IMR-90 (cell line): Measurements from ENCODE around the gene CCNE1. TPM values are rescaled to one million over a fixed set of nuclear protein-coding genes. Genes with fewer than 3 reads are reported as not detected.
A peak's percentile ranks its signal among the peaks of the same experiment; 100 is the strongest.

Experiments
- ATAC-seq: fragments of 200-7000 bp; cut with Tn5 transposase; 2 replicates; pipeline ENCODE4 v1.9.1; 2020; ENCODE audit warnings: low read depth, mild to moderate bottlenecking, moderate library complexity
- BruUV-seq: library from RNA; stranded (reverse); fragments of 400-500 nt; replicated peaks from 2 replicates; lab custom pipeline; 2021; lab: Mats Ljungman, UMichigan
- CTCF ChIA-PET: fragments of 300-600 bp; formaldehyde crosslinking; extraction: SDS; loops from one replicate; lab custom pipeline; 2021; ENCODE audit warnings: antibody characterized with exemption; lab: Yijun Ruan, JAX
- POLR2A ChIA-PET: fragments of 300-600 bp; sonication (Branson Sonifier 250); formaldehyde crosslinking; loops from one replicate; lab custom pipeline; 2022; ENCODE audit warnings: antibody characterized with exemption; ENCODE audit not compliant: unreplicated experiment; lab: Charles Lee
- DNase-seq: peaks from one replicate; pipeline ENCODE4 v3.0.0; 2013
- H2AFZ ChIP-seq: replicated peaks from 2 replicates; pipeline ENCODE3; 2013; ENCODE audit warnings: low read length, mild to moderate bottlenecking; ENCODE audit not compliant: poor library complexity
- H2AK5ac ChIP-seq: 2 replicates; pipeline ENCODE4 v1.6.1; 2013; ENCODE audit warnings: low read depth, low read length, inconsistent platforms
- H2AK9ac ChIP-seq: replicated peaks from 2 replicates; pipeline ENCODE3; 2013; ENCODE audit warnings: mild to moderate bottlenecking, low read depth, low read length, moderate library complexity; ENCODE audit not compliant: poor library complexity
- H2BK120ac ChIP-seq: 2 replicates; pipeline ENCODE4 v1.6.1; 2013; ENCODE audit warnings: low read depth, low read length, inconsistent platforms
- H2BK15ac ChIP-seq: 3 replicates; pipeline ENCODE4 v1.6.1; 2013; ENCODE audit warnings: low read depth, low read length, inconsistent platforms
- H2BK20ac ChIP-seq: 2 replicates; pipeline ENCODE4 v1.6.1; 2013; ENCODE audit warnings: low read depth, mild to moderate bottlenecking, inconsistent platforms, low read length, moderate library complexity
- H2BK5ac ChIP-seq: 2 replicates; pipeline ENCODE4 v1.6.1; 2013; ENCODE audit warnings: mild to moderate bottlenecking, low read depth, low read length, inconsistent platforms; ENCODE audit not compliant: poor library complexity, severe bottlenecking
- H3K14ac ChIP-seq: replicated peaks from 2 replicates; pipeline ENCODE4 v1.6.1; 2013; ENCODE audit warnings: low read depth, low read length, inconsistent platforms
- H3K18ac ChIP-seq: 2 replicates; pipeline ENCODE4 v1.6.1; 2013; ENCODE audit warnings: low read depth, low read length, control low read depth
- H3K23ac ChIP-seq: 2 replicates; pipeline ENCODE4 v1.6.1; 2013; ENCODE audit warnings: low read depth, low read length, inconsistent platforms
- H3K27ac ChIP-seq: 2 replicates; pipeline ENCODE4 v1.5.1; 2013; ENCODE audit warnings: mild to moderate bottlenecking, control low read depth, low read length; ENCODE audit not compliant: insufficient read depth
- H3K27me3 ChIP-seq: 2 replicates; pipeline ENCODE4 v1.6.1; 2013; ENCODE audit warnings: low read length; ENCODE audit not compliant: control insufficient read depth, insufficient read depth
- H3K36me3 ChIP-seq: 2 replicates; pipeline ENCODE4 v1.6.1; 2013; ENCODE audit warnings: low read length, mixed read lengths; ENCODE audit not compliant: control insufficient read depth, insufficient read depth
- H3K4ac ChIP-seq: 2 replicates; pipeline ENCODE4 v1.6.1; 2013; ENCODE audit warnings: low read depth, low read length, inconsistent platforms
- H3K4me1 ChIP-seq: 2 replicates; pipeline ENCODE4 v1.6.1; 2013; ENCODE audit warnings: low read length, mixed read lengths; ENCODE audit not compliant: control insufficient read depth, insufficient read depth
- H3K4me2 ChIP-seq: 2 replicates; pipeline ENCODE4 v1.6.1; 2013; ENCODE audit warnings: low read depth, mild to moderate bottlenecking, control low read depth, low read length, moderate library complexity
- H3K4me3 ChIP-seq: 2 replicates; pipeline ENCODE4 v1.5.1; 2013; ENCODE audit warnings: low read depth, mild to moderate bottlenecking, control low read depth, low read length, moderate library complexity; ENCODE audit not compliant: insufficient read depth
- H3K56ac ChIP-seq: 2 replicates; pipeline ENCODE4 v1.6.1; 2013; ENCODE audit warnings: low read length, inconsistent platforms; ENCODE audit not compliant: insufficient read depth; ENCODE audit errors: extremely low read depth
- H3K79me1 ChIP-seq, 2 experiments: 2 replicates each; pipeline ENCODE4 v1.6.1; 2013; ENCODE audit warnings: low read length in 2 of 2, inconsistent platforms in 1 of 2, low read depth in 1 of 2
- H3K9ac ChIP-seq: 2 replicates; pipeline ENCODE4 v1.6.1; 2013; ENCODE audit warnings: low read depth, low read length, control low read depth
- H3K9me1 ChIP-seq: 2 replicates; pipeline ENCODE4 v1.6.1; 2013; ENCODE audit warnings: low read length, inconsistent platforms; ENCODE audit not compliant: insufficient read depth
- H3K9me3 ChIP-seq: 2 replicates; pipeline ENCODE4 v1.6.1; 2013; ENCODE audit warnings: low read length; ENCODE audit not compliant: control insufficient read depth, insufficient read depth
- H4K20me1 ChIP-seq: 2 replicates; pipeline ENCODE4 v1.6.1; 2013; ENCODE audit warnings: low read length, inconsistent platforms; ENCODE audit not compliant: insufficient read depth
- H4K5ac ChIP-seq: 2 replicates; pipeline ENCODE4 v1.6.1; 2013; ENCODE audit warnings: mild to moderate bottlenecking, low read depth, low read length, control low read depth
- H4K8ac ChIP-seq, 2 experiments: 2 replicates each; pipeline ENCODE4 v1.6.1; 2013; ENCODE audit warnings: low read depth in 2 of 2, low read length in 2 of 2, control low read depth in 1 of 2, inconsistent platforms in 1 of 2
- H4K91ac ChIP-seq: 2 replicates; pipeline ENCODE4 v1.6.1; 2013; ENCODE audit warnings: low read depth, low read length, inconsistent platforms; ENCODE audit not compliant: insufficient read depth
- CEBPB ChIP-seq: IDR thresholded peaks from 2 replicates; pipeline ENCODE4 v1.6.1; 2012; ENCODE audit warnings: low read depth, low read length, improper control_type of control experiment
- CHD1 ChIP-seq: IDR thresholded peaks from 2 replicates; pipeline ENCODE4 v1.6.1; 2012; ENCODE audit warnings: low read depth, low read length, improper control_type of control experiment
- MAZ ChIP-seq: IDR thresholded peaks from 2 replicates; pipeline ENCODE4 v1.6.1; 2012; ENCODE audit warnings: low read depth, mild to moderate bottlenecking, low read length, improper control_type of control experiment, moderate library complexity, borderline replicate concordance
- WGBS, 2 experiments: methylation state at CpG; one replicate each; pipeline versions ENCODE4 v1.1.5 to v1.1.7; 2013; ENCODE audit warnings: missing lambda C conversion rate in 2 of 2; ENCODE audit not compliant: insufficient read length in 1 of 2; ENCODE audit errors: extremely low coverage in 2 of 2; 5-methylcytosine and 5-hydroxymethylcytosine counted together
- dilution Hi-C: fragments of 300-500 bp; cut with HindIII; formaldehyde crosslinking; loops from one replicate; pipeline ENCODE4 v1.14.3; 2018; ENCODE audit warnings: low sequenced_read_pairs; ENCODE audit not compliant: unreplicated experiment
- in situ Hi-C: fragments of 300-500 bp; cut with MboI; formaldehyde crosslinking; loops from 3 replicates; pipeline ENCODE4 v1.14.3; 2019; ENCODE audit warnings: low sequenced_read_pairs, inconsistent platforms, mixed read lengths
- intact Hi-C: fragments of 100-400 bp; cut with micrococcal nuclease; formaldehyde crosslinking; loops from 2 replicates; pipeline ENCODE4 v1.10.0; 2022
- polyA plus RNA-seq, 3 experiments: library from polyadenylated mRNA; depleted of rRNA; stranded (reverse); fragments of >200 nt; gene quantifications; 2 replicates each; pipeline ENCODE4 v1.2.3, GENCODE V29; 2012; ENCODE audit warnings: low replicate concordance in 1 of 3
- total RNA-seq: library from RNA; depleted of rRNA; stranded (reverse); fragments of >200 nt; gene quantifications from 2 replicates; pipeline ENCODE4 v1.2.3, GENCODE V29; 2012
- TF ChIP-seq, protein P1 (sequence below): fragments of 150-350 bp; IDR thresholded peaks from 2 replicates; pipeline ENCODE4 v1.6.1; 2017; ENCODE audit warnings: mild to moderate bottlenecking, antibody characterized with exemption, low read length, low read depth

Gene CCNE1
- total and polyA plus RNA-seq, 2 of the 4 experiments (the other 2 are of a cell fraction) = 6.8 to 7.0 TPM

DNA sequence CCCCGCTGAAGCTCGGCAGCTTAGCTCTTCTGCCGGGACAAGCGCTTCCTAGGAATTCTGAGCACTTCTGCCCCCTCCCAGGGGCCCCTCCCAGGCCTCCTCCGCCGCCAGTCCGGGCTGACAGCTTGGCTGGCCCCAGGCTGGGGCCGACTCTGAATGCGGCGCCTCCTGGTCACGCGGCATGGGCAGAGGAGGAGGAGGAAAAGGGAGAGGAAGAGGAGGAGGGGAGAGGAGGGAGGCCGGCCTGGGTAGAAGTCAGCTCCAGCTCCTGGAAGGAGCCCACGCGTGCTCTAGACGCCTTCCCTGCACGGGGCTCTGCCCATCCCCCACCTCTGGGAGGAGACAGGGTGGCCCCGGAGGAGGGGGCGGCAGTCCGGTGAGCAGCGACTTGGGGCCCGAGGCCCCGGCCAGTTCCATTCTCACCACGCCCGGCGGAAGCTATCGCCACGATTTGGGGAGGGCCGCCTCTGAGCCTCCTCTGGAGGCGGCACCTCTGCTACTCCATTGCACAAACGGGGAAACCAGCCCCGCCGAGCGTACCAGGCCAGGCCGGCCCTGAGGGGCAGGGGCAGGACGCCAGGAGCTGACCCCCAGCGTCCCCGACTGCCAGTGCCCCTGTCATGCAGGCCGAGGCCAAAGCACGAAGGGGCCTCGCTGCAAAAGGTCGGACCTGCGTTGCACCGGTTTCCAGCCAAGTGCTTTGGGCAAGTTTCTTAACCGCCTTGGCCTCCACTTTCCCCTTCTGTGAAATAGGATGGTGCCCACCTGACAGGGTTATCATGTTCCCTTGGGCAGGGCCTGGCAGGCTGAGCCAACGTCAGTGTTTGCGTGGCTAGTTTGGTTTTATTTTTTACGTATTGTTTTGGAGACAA is 31.6 kb downstream of the CCNE1 start:
- Histone ChIP-seq H2BK15ac (no peak overlapping the region), H4K20me1 (no peaks in the 10 kb centered on the region; the same call in 1 of the 2 replicates), H3K79me1 (no peaks in the 10 kb centered on the region), H3K9ac (no peak overlapping the region), H3K27ac (no peak overlapping the region), H3K18ac (no peak overlapping the region), H3K56ac (no peak overlapping the region), H3K9me1 (no peaks in the 10 kb centered on the region), H3K4ac (no peak overlapping the region), H2AFZ (peak overlapping the region; percentile 71), H3K14ac (no peak overlapping the region), H3K4me3 (no peak overlapping the region), H2AK9ac (peak overlapping the region; percentile 65), H3K9me3 (no peaks in the 10 kb centered on the region), H4K8ac (no peak overlapping the region), H3K27me3 (peaks cover 14% of the 10 kb centered on the region), H2BK20ac (no peak overlapping the region), H2BK5ac (no peak overlapping the region), H3K23ac (no peak overlapping the region), H3K4me1 (peaks cover 2% of the 10 kb centered on the region; the same call in 1 of the 2 replicates), H3K4me2 (peak overlapping the region; percentile 52; the same call in 1 of the 2 replicates), H4K91ac (no peak overlapping the region), H2BK120ac (no peak overlapping the region), H2AK5ac (no peak overlapping the region), H3K36me3 (no peaks in the 10 kb centered on the region), H4K5ac (no peak overlapping the region)
- in situ Hi-C loops (no loop called here), dilution Hi-C loops (no loop called here), intact Hi-C loops (loop anchor here (1.0 to 2.0 kb wide), 2 partner anchors 33 to 45 kb away; partner anchors contain the start of gene CCNE1)
- peak; percentile 40; the same call in 1 of the 2 replicates for TF ChIP-seq MAZ
- TF ChIP-seq, protein P1, sequence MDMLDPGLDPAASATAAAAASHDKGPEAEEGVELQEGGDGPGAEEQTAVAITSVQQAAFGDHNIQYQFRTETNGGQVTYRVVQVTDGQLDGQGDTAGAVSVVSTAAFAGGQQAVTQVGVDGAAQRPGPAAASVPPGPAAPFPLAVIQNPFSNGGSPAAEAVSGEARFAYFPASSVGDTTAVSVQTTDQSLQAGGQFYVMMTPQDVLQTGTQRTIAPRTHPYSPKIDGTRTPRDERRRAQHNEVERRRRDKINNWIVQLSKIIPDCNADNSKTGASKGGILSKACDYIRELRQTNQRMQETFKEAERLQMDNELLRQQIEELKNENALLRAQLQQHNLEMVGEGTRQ = peak; percentile 49; the same call in 1 of the 2 replicates
- no peak for TF ChIP-seq CEBPB
- no peak for TF ChIP-seq CHD1
- 11% methylated on average over 12 of the region's 48 CpGs; no CpG with 5 or more reads in 1 of the 2 experiments for WGBS, 2 experiments
- POLR2A ChIA-PET = no interaction called here
- ATAC-seq (no peak), DNase-seq (no peak)
- CTCF ChIA-PET = interaction anchor here (0.5 kb wide), 1 partner anchor 128 kb away, joined by 4 read pairs; no protein-coding TSS in a partner anchor
- no TSS peak for BruUV-seq
